LoVo (cell line): Measurements from ENCODE around the gene BAG5.

ENCODE experiments used
- DNase-seq: peaks from one replicate; pipeline ENCODE4 v3.0.0-alpha.2; 2016; ENCODE audit warnings: low spot score

Gene BAG5

DNA sequence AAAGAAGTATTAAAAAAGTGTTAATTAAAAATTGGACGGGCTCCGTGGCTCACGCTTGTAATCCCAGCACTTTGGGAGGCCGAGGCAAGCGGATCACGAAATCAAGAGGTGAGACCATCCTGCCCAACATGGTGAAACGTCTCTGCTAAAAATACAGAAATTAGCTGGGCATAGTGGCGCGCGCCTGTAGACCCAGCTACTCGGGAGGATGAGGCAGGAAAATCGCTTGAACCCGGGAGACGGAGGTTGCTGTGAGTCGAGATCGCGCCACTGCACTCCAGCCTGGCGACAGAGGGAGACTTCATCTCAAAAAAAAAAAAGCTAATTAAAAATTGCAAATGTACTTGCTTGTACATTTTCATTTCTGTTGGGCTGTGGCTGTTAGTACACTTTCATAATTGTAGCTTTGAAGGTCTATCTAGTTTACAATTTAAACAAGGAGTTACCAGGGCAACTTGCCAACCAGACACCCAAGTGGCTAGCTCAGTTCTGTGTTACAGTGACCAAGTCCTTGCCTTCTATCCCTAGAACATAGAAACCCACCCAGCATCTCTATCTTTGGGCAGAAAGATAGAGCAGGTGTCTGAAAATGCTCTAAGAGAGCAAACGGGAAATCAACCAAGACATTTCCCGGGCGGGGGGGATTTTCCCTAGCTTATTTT, 1.5 kb upstream of the BAG5 start:
- DNase-seq: no peak

DNA sequence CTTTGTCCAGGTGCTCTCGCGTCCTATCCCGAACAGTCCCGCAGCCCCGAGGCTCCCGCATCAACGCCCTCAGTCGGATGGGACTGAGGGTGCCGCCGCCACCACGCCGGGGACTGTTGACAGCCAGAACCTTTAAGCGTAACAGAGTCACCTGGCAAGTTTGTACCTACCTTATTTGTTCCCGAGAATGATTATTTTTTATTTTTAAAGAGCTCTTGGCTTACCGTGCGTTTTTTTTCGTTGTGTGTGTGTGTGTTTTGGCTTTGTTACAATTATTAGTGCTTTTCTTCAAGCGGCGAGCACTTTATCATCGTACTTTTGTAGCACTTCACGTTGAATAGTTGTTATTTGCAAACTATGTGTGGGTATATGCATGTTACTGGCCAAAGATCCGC, 766 bp upstream of the BAG5 start:
- DNase-seq: no peak

DNA sequence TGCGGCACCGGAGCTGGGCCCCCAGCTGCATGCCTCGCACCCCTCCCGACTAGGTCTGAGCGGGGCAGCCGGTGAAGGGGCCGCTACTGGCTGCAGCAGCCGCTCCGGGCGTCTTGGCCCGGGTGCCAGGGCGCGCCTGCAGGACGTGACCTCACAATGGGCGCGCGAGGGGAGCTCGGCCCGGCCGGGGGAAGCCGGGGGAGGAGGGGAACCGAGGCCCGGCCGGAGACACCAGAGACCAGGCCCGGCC, 353 bp downstream of the BAG5 start:
- no peak for DNase-seq

DNA sequence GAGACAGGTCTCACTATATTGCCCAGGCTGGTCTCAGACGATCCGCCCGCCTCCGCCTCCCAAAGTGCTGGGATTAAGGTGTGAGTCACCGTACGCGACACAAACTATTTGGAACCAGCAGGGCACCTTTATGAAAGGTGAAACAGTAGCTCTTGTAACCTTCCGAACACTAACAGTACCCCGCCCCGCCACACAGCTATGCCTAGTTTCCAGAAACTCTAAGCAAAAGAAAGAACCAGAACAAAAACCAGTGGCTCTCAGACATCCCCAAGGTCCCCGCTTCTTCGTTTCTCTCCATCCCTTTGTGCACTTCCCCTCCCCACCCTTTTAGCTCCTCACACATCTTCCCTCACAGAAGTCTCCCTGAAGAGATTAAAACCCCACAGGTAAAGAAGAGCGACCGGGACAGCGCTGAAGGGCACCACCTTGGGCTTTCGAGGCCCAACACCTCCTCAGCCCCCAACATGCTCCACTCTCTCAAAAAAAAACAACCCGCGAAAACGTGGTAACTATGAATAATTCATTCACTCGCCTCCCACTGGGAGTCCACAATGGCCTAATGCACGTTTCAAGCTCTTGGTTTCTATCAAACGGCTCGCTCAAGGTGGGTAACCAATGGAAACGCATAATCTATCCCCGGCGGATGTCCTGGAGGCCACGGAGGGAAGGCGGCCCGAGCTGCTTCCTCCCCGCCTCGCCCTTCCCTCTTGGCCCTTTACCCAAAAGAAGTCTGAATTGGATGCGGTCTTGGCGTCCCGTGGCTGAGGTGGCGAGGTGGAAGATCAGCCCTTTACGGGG, 877 bp downstream of the BAG5 start:
- peak; percentile 45 for DNase-seq

DNA sequence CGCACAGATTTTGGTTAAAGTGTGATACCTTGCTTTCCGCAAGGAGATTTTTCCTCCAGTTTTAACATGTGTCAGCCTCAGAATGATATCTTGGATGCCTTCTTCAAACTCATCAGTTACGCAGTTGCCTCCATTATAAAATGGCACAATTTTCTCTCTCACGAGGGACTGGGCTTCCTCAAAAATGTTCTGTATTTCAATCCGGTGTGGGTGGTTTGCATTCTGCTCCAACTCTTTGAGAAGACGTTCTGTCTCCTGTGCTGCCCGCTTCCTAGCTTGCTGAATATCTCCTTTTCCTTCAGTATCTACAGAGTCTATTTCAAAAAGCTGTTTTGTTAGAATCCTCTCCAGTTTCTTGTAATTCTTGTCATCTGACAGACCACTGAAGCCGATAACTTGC, 1.8 kb downstream of the BAG5 start:
- no peak for DNase-seq

DNA sequence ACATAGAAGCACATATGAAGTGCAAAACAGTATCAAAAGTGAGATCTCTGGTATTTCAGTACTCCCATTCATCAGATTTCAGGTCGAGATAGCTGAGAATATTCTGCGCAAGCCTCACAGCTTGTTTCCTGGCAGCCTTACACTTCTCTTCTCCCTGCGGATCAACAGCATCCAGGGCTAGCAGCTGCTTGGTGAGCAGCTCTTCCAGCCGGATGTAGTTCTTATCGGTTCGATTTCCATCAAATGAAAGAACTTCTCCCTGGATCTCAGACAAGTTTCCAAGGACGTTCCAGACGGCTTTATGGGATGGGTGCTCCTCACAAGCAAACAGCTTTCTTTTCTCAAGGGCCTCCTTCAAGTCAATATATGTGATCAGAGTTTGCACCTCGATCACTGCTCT, 2.7 kb downstream of the BAG5 start:
- DNase-seq: no peak

DNA sequence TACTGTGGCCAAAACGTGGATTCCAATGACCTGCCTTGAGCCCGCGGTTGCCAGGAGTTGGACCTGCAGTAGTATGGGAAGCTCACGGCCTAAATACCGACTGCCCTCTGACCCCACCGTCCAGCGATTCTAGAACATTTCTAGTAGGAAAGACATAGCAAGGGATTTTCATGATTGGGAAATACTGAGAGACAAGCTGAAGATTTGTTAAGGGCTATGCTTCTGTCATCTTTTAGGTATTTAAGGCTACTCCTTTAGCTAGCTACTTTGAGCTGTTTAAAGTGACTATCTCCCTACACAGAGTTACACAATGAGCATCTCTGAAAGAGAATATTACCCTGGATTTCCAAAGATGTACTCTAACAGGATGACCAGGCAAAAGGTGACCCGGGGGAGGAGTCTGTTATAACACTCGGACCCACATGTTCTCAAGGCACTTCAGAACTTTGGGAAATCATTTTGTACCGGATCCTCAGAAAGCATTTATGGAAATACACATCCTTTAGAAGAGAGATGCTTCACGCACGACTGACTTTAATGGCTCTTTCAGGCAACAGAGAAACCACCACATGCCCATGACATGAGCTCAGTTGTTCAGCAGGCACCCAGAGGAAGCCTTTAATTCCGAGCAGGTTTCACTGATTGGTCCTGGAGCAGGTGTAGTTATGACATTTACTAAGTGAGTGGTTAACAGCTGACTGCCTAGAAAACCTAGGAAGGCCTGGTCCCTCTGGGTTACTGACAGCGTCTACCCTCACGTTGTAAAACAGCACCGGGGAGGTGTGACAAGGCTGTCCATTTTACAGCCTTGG, 4.2 kb downstream of the BAG5 start:
- DNase-seq: no peak

DNA sequence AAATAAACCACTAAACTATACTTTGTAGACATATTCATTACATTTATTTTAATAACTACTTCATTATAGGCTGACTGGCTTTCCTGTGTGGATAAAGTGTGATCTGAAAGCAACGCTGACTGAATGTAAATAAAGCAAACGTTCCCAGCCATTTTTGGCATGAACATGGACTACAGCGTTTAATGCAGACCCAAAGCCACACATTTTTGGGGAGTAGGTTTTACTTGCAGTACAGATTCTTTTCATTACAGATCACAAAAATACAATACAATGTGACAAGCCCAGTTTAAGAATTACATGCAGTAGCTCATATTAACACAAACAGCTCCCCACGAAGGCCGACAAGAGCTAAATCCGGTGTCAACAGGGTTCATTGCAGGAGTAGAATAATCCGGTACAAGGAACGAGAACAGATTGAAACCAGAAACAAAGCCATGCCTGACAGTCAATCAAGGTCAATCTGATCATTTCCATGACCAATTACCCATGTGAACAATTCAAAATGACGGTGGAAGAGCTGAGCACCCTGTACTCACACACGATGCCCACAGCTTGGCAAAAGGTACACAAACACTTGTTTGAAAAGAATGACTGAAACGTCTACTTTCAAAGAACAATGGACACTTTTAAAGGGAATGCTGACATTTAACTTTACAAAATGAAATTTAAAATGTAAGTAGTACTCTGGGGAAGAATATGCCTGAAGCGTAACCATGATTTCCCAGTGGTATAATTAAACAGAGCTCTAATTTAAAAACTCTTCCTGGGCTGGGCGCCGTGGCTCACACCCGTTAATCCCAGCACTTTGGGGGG, 5.3 kb downstream of the BAG5 start:
- no peak for DNase-seq

DNA sequence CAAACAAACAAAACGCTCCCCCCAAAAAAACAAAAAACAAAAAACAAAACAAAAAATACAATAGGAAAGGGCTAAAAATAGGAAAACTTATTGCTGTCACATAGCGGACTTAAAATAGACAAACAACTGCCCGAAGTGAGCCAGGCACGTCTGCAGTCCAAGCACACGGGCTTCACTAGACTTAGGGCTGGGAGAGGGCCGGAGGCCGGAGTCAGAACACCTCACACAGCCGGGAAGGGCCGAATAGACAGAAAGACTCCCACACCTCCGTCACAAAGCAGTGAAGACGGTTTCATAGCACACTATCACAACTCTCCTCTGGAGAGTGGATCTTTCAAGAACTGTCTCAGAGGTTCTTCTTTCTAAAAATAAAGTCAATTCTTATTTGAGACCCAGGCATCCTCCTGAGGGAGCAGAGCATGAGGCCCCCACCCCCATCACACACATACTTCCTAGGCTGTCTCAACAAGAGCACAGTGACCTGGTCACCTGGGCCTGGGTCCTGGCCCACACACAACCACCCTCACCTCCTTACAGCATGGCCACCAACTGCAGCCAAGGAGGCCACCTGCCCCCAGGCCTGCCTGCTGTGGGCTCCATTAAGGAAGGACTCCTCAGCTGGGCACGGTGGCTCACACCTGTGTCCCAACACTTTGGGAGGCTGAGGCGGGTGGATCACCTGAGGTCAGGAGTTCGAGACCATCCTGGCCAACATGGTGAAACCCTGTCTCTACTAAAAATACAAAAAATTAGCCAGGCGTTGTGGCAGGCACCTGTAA, 6.7 kb downstream of the BAG5 start:
- no peak for DNase-seq

DNA sequence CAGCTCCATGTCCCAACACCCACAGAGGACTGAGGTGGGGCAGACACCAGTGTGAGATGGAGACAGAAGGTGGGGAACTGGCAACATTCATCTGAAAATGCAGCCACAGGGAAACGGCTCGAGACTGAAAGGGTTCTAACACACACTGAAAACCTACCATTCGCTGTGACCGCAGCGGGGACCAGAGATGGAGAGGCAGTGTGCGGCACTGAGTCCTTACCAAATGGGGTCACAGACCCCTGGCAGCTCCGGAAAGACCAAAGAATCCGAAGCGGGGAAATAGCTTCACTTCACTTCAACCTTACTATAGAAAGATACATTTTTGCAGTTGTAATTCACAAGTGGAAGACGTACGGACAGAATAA, 9.6 kb downstream of the BAG5 start:
- DNase-seq: no peak

DNA sequence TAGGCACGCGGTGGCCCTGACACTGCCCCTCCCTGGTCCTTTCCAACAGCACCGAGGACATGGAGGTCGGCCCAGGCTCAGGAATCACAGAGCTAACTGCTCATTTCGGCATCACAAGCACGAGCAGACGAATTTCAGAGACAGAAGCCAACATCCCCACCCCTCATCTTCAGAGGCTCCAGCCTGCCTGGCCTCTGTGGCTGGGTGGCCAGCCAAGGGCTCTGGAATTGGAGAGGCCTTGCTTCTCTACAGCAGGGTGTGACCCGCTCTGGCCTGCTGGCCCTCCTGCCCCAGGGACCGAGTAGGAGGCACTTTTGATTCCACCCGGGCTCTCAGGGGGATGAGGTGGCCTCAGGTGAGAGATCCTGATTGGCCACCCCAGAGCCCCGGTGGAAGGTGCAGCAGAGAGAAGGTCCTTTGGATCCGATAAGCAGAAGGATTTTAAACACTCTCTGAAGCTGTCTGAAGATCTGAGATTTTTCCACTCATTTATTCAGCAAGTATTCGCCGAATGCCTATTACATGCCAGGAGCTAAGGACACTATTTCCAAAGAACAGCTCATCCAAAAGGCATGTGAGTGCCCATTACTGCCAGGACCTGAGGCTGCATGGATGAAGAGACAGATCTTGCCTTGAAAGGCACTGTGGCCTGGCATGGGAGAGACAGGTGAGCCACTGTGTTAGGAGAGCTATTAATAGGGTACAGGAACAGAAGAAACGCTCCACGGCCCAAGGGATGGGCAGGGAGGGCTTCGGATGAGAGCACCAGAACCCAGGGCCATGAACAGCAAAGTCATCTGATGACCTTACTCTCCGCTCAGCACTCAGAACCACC, 10.2 kb downstream of the BAG5 start:
- peak; percentile 16 for DNase-seq

DNA sequence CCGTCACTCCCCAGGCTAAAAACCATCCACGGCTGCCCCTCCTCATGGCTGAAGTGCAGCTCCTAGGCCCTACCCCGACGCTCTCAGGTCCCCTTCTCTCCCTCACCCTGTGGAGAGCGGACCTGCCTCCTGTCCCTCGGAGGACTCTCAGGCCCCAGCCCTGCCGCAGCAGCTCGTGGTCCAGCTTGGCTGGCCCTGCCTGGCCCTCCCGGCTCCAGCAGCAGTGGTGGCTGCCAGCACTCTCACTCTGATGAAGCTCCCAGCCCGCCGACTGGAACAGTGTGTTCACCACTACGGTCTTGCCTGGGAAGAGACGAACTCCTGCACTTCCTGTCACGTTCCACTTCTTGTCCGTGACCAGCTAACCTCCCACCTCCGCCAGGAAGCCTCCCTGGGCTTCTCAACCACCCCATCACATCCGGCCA, 11.1 kb downstream of the BAG5 start:
- DNase-seq: no peak

DNA sequence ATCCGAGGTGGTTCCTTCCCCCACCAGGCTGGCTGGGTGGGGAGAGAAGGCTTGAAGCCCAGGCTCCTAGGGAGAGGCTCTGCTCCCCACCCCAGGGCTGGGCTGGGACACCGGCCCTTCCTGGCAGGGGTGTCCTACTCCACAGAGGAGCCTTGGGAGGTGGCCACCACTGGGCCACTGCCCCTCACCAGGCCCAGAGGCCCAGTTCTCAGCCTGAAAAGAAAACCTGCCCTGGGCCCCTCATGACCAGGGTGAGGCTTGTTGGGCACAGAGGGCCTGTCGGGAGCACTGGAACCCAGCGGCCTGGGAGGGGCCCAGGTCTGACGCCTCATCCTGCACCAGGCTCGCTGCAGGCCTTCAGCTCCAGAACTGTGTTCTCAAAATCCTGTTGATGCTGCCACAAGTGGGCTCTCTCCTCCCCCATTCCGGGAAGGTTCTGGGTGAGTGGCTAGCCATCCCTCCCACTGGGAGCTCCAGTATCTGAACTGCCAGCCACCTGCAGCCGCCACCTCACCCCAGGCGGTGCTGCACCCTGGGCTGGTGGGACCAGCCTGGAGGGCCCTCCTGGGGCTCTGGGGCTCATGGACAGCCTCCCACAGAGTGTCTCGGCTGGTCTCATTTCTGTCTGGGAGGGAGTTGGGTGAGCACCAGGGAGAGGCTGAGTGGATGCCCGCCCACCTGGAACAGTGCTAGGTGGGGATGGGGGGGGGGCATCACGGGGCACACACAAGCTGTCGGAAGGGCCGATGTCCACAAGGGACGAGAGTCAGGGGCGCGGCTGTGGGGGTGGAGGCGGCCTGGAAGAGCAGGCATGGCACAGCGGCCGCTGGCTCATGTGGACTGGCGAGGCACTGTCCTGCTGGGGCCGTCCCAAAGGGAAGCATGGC, 11.8 kb downstream of the BAG5 start:
- DNase-seq: no peak

DNA sequence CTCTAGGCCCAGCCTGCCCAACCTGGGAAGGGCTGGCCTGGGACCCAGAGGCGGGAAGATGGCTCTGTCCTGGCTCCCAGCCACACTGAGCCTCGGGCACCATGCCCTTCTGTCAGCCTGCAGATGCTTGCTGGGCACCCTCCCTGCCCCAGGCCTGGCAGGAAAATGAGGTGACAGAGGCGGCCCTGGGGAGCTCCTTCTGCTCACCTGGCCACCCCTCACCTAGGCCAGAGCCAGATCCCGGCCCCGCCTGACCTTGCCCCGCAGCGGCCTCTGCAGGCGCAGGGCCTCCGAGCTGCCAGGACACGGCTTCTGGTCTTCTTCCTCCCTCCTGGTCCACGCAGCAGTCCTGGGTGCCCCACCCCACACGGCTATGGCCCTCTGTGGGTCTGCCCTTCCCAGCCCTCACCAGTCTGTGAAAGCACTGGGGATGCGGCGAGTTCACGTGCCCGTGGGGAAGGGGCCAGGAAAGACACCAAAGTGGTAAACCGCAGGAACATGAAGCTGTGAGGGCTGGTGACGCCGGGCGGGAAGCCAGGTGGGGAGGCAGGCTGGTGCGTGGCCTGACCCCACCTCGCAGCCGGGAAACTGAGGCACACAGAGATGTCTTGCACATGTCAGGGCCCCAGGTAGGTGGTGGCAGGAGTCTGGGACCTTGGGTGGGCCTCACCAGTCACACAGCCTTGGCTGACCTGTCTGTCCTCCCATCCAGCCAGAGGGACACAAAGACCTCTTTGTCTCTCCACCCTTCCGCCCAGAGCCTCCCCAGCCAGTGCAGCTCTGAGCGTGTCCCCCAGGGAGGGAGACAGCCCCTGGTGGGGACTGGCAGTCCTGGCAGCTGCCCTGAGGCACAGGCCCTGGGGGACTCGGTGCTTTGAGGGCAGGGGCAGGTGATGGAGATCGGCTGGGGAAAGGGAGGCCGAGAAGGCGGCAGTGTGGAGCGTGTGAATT, 12.8 kb downstream of the BAG5 start:
- no peak for DNase-seq

DNA sequence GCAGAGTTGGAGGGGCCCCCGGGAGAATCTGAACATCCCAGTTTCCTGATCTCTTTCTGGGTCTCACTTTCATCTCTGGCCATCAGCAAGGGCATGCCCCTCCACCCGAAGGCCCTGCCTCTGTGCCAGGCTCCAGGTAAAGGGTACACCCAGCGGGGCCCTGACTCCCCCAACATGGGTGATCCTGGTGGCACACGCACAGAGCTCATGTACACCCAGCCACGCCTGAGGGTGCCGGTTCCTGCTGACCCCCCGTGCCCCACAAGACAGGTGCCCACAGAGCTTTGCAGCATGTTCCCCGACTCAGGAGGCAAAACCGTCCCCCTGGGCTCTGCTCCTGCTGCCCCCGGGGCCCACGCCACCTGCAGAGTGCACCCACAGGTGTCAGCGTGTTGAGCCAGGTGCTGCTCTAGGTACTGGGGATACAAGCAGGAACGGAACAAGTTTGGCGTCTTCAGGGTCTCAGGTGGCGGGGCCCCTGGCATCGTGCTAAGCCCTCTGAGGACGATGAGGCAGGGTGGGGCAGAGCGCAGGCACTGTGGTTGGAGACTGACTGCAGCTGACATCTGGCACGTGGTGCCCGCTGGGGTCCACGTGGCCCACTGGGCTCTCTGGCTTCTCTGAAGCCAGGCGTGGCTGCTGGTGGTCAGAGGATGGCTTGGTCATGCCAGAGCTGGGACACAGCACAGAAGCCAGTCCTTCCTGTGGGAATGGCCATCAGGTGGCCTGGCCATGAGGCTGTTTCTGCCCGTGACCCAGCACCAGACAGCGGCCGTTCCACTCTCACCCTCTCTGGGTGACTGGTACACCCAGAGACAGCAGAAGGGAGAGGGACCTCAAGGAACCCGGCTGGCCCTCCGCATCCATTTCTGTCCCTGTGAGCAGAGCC, 13.8 kb downstream of the BAG5 start:
- DNase-seq: no peak

DNA sequence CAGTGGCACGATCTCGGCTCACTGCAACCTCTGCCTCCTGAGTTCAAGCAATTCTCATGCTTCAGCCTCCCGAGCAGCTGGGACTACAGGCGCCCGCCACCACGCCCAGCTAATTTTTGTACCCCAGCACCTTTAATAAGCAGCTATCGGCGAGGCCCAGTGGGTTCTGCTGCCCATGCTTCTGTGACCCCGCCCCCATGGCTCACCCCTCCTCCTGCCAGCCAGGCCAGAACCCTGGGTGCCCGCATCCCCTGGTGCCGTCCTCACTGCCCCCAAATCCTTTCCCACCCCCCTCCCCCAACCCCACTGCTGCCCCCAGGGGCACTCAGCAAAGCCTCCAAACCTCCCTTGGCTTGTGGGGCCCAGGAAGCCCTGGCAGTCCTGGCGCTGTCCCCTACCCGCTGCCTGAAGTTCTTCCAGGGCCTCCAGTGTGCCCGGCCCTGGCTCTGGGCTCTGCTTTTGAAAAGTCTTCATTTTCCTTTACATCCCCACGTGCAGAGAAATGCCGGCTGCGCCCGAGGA, 14.5 kb downstream of the BAG5 start:
- no peak for DNase-seq

DNA sequence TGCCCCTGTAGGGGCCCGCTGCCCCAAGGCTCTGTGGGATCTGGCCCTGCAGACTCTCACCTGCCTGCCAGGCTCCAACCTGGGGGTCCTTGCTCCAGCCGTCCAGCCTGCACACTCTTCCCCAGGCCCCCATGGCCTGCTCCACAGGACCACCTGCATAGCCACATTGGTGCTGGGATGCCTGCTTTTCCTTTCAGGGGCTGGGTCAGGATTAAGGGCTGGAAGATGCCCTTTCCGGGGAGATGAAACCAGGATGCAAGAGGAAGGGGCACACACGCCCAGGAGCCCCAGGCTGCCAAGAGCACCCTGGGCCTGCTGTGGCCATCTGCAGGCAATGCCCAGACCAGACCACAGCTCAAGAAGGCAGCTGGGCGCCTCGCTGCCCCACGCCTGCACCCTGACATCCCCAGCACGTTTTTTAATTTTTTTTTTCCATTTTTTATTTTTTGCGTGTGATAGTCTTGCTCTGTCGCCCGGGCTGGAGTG, 15.0 kb downstream of the BAG5 start:
- DNase-seq: no peak
